Measurements from ENCODE around the gene STMN3. TPM values are rescaled to one million over a fixed set of nuclear protein-coding genes. Genes with fewer than 3 reads are reported as not detected.
"Not testable (repeated sequence)": the region's sequence is repeated elsewhere in the genome, so short reads cannot be mapped to it uniquely, and the experiment has no call there.

STMN3 gene
- total and polyA plus RNA-seq, 5 donors from 2014 or later = 11.7 to 64.6 (median 13.2) TPM

- no peak overlapping the region for H3K4me3 ChIP-seq (ENCODE audit: low read depth, low read length)
- DNase-seq (no peak), ATAC-seq (ENCODE audit: low read depth in 2 of 2) (no peak)
- H3K9me3 Mint-ChIP-seq = peaks cover 0 to 2% (median 0%) of the 10 kb centered on the region in 7 donors
- H3K4me3 Mint-ChIP-seq = peak overlapping the region; percentile 74 to 92 (median 77)
- H3K4me1 ChIP-seq (ENCODE audit: control insufficient read depth, insufficient read depth, low read length, poor library complexity, severe bottlenecking) = peaks cover 36% of the 10 kb centered on the region
- H3K36me3 Mint-ChIP-seq = no peaks in the 10 kb centered on the region
- H3K36me3 ChIP-seq (ENCODE audit: control insufficient read depth, insufficient read depth, low read length) = no peaks in the 10 kb centered on the region
- peak overlapping the region; percentile 23 for H3K27ac ChIP-seq (ENCODE audit: insufficient read depth, low read length, poor library complexity, severe bottlenecking)
- H3K27me3 Mint-ChIP-seq = no peaks in the 10 kb centered on the region
- H3K9me3 ChIP-seq (ENCODE audit: control insufficient read depth in 2 of 2, low read length in 2 of 2) = no peaks in the 10 kb centered on the region
- peaks cover 7 to 37% (median 18%) of the 10 kb centered on the region in 4 donors for H3K4me1 Mint-ChIP-seq
- peak overlapping the region in 1 of 3 donors; percentile 56 for H3K27ac Mint-ChIP-seq
- H3K27me3 ChIP-seq (ENCODE audit: control insufficient read depth, insufficient read depth, low read length) = no peaks in the 10 kb centered on the region
These were observed 897 bp upstream of the STMN3 start for GRCh38 chr20:63653974-63654668.

GRCh38 chr20:63652192-63652980 lies 838 bp downstream of the STMN3 start:
- H3K27me3 Mint-ChIP-seq = no peaks in the 10 kb centered on the region
- DNase-seq = peak in 2 of 3 donors; percentile 31 to 57
- Histone ChIP-seq H3K9me3 (ENCODE audit: control insufficient read depth in 2 of 2, low read length in 2 of 2) (no peaks in the 10 kb centered on the region), H3K27ac (ENCODE audit: insufficient read depth, low read length, poor library complexity, severe bottlenecking) (peak overlapping the region; percentile 51), H3K36me3 (ENCODE audit: control insufficient read depth, insufficient read depth, low read length) (no peaks in the 10 kb centered on the region), H3K4me3 (ENCODE audit: low read depth, low read length) (no peak overlapping the region), H3K27me3 (ENCODE audit: control insufficient read depth, insufficient read depth, low read length) (no peaks in the 10 kb centered on the region), H3K4me1 (ENCODE audit: control insufficient read depth, insufficient read depth, low read length, poor library complexity, severe bottlenecking) (peaks cover 24% of the 10 kb centered on the region)
- no peaks in the 10 kb centered on the region for H3K36me3 Mint-ChIP-seq
- peak overlapping the region; percentile 86 to 98 (median 90) for H3K4me3 Mint-ChIP-seq
- peak; percentile 44 to 46 for ATAC-seq (ENCODE audit: low read depth in 2 of 2)
- no peak overlapping the region for H3K27ac Mint-ChIP-seq
- H3K9me3 Mint-ChIP-seq = peaks cover 0 to 2% (median 0%) of the 10 kb centered on the region in 7 donors
- peaks cover 0 to 24% (median 13%) of the 10 kb centered on the region in 4 donors for H3K4me1 Mint-ChIP-seq

- H3K4me3 Mint-ChIP-seq = peak overlapping the region; percentile 86 to 98 (median 90)
- Histone ChIP-seq H3K27me3 (ENCODE audit: control insufficient read depth, insufficient read depth, low read length) (no peaks in the 10 kb centered on the region), H3K4me3 (ENCODE audit: low read depth, low read length) (no peak overlapping the region), H3K4me1 (ENCODE audit: control insufficient read depth, insufficient read depth, low read length, poor library complexity, severe bottlenecking) (peaks cover 24% of the 10 kb centered on the region), H3K27ac (ENCODE audit: insufficient read depth, low read length, poor library complexity, severe bottlenecking) (peak overlapping the region; percentile 51), H3K36me3 (ENCODE audit: control insufficient read depth, insufficient read depth, low read length) (no peaks in the 10 kb centered on the region), H3K9me3 (ENCODE audit: control insufficient read depth in 2 of 2, low read length in 2 of 2) (no peaks in the 10 kb centered on the region)
- H3K27me3 Mint-ChIP-seq = no peaks in the 10 kb centered on the region
- DNase-seq = no peak
- peak overlapping the region in 1 of 3 donors; percentile 77 for H3K27ac Mint-ChIP-seq
- ATAC-seq (ENCODE audit: low read depth in 2 of 2) = peak in 1 of 2 donors; percentile 4
- peaks cover 0 to 2% (median 0%) of the 10 kb centered on the region in 7 donors for H3K9me3 Mint-ChIP-seq
- H3K4me1 Mint-ChIP-seq = peaks cover 0 to 24% (median 12%) of the 10 kb centered on the region in 4 donors
- H3K36me3 Mint-ChIP-seq = no peaks in the 10 kb centered on the region
These were observed 1.4 kb downstream of the STMN3 start for GRCh38 chr20:63651942-63652191.

GRCh38 chr20:63650486-63650885 lies 2.7 kb downstream of the STMN3 start:
- H3K27me3 Mint-ChIP-seq; ATAC-seq (ENCODE audit: low read depth in 2 of 2); H3K27ac Mint-ChIP-seq; H3K9me3 ChIP-seq (ENCODE audit: control insufficient read depth in 2 of 2, low read length in 2 of 2); H3K4me3 Mint-ChIP-seq; H3K9me3 Mint-ChIP-seq; H3K4me3 ChIP-seq (ENCODE audit: low read depth, low read length); H3K36me3 ChIP-seq (ENCODE audit: control insufficient read depth, insufficient read depth, low read length); H3K27ac ChIP-seq (ENCODE audit: insufficient read depth, low read length, poor library complexity, severe bottlenecking); H3K27me3 ChIP-seq (ENCODE audit: control insufficient read depth, insufficient read depth, low read length); DNase-seq; H3K36me3 Mint-ChIP-seq: not testable (repeated sequence)
- H3K4me1 ChIP-seq (ENCODE audit: control insufficient read depth, insufficient read depth, low read length, poor library complexity, severe bottlenecking) = peaks cover 24% of the 10 kb centered on the region
- H3K4me1 Mint-ChIP-seq = peaks cover 0 to 23% (median 11%) of the 10 kb centered on the region in 4 donors

- no peak overlapping the region for H3K4me3 ChIP-seq (ENCODE audit: low read depth, low read length)
- Mint-ChIP-seq H3K4me3 (peak overlapping the region; percentile 15 to 84 (median 36)), H3K9me3 (peaks cover 0 to 2% (median 0%) of the 10 kb centered on the region in 7 donors), H3K36me3 (peaks cover 4% of the 10 kb centered on the region), H3K27me3 (no peaks in the 10 kb centered on the region), H3K27ac (no peak overlapping the region), H3K4me1 (peaks cover 0 to 13% (median 4%) of the 10 kb centered on the region in 4 donors)
- ATAC-seq (ENCODE audit: low read depth in 2 of 2) = no peak
- no peaks in the 10 kb centered on the region for H3K9me3 ChIP-seq (ENCODE audit: control insufficient read depth in 2 of 2, low read length in 2 of 2)
- no peak for DNase-seq
- H3K4me1 ChIP-seq (ENCODE audit: control insufficient read depth, insufficient read depth, low read length, poor library complexity, severe bottlenecking) = peaks cover 19% of the 10 kb centered on the region
- H3K27me3 ChIP-seq (ENCODE audit: control insufficient read depth, insufficient read depth, low read length) = no peaks in the 10 kb centered on the region
- H3K27ac ChIP-seq (ENCODE audit: insufficient read depth, low read length, poor library complexity, severe bottlenecking) = no peak overlapping the region
- no peaks in the 10 kb centered on the region for H3K36me3 ChIP-seq (ENCODE audit: control insufficient read depth, insufficient read depth, low read length)
These were observed 4.2 kb downstream of the STMN3 start for GRCh38 chr20:63648895-63649589.

- Histone ChIP-seq H3K9me3 (ENCODE audit: control insufficient read depth in 2 of 2, low read length in 2 of 2) (no peaks in the 10 kb centered on the region), H3K36me3 (ENCODE audit: control insufficient read depth, insufficient read depth, low read length) (no peaks in the 10 kb centered on the region), H3K27me3 (ENCODE audit: control insufficient read depth, insufficient read depth, low read length) (no peaks in the 10 kb centered on the region), H3K27ac (ENCODE audit: insufficient read depth, low read length, poor library complexity, severe bottlenecking) (no peak overlapping the region), H3K4me1 (ENCODE audit: control insufficient read depth, insufficient read depth, low read length, poor library complexity, severe bottlenecking) (peaks cover 13% of the 10 kb centered on the region), H3K4me3 (ENCODE audit: low read depth, low read length) (no peak overlapping the region)
- Mint-ChIP-seq H3K27me3 (no peaks in the 10 kb centered on the region), H3K4me1 (peaks cover 0 to 13% (median 4%) of the 10 kb centered on the region in 4 donors), H3K27ac (no peak overlapping the region), H3K4me3 (peak overlapping the region in 1 of 4 donors; percentile 40), H3K9me3 (peaks cover 0 to 2% (median 0%) of the 10 kb centered on the region in 7 donors), H3K36me3 (peaks cover 4% of the 10 kb centered on the region)
- DNase-seq (no peak), ATAC-seq (ENCODE audit: low read depth in 2 of 2) (no peak)
These were observed 5.0 kb downstream of the STMN3 start for GRCh38 chr20:63648190-63648589.

- ATAC-seq (ENCODE audit: low read depth in 2 of 2) (no peak), DNase-seq (no peak)
- Histone ChIP-seq H3K4me3 (ENCODE audit: low read depth, low read length) (no peak overlapping the region), H3K4me1 (ENCODE audit: control insufficient read depth, insufficient read depth, low read length, poor library complexity, severe bottlenecking) (peaks cover 11% of the 10 kb centered on the region), H3K9me3 (ENCODE audit: control insufficient read depth in 2 of 2, low read length in 2 of 2) (no peaks in the 10 kb centered on the region), H3K27me3 (ENCODE audit: control insufficient read depth, insufficient read depth, low read length) (no peaks in the 10 kb centered on the region), H3K27ac (ENCODE audit: insufficient read depth, low read length, poor library complexity, severe bottlenecking) (no peak overlapping the region), H3K36me3 (ENCODE audit: control insufficient read depth, insufficient read depth, low read length) (no peaks in the 10 kb centered on the region)
- no peak overlapping the region for H3K27ac Mint-ChIP-seq
- H3K36me3 Mint-ChIP-seq = peaks cover 4% of the 10 kb centered on the region
- peak overlapping the region in 1 of 4 donors; percentile 63 for H3K4me3 Mint-ChIP-seq
- H3K27me3 Mint-ChIP-seq = no peaks in the 10 kb centered on the region
- no peaks in the 10 kb centered on the region for H3K9me3 Mint-ChIP-seq
- H3K4me1 Mint-ChIP-seq = peaks cover 0 to 10% (median 1%) of the 10 kb centered on the region in 4 donors
These were observed 8.0 kb downstream of the STMN3 start for GRCh38 chr20:63645218-63645617.

All from CD4-positive, CD25-positive, alpha-beta regulatory T cell (primary cell).